OCI-LY1 (cell line): ENCODE measurements around the gene WNK1.
A peak's percentile ranks its signal among the peaks of the same experiment; 100 is the strongest.

Source experiments
- H2AFZ ChIP-seq: fragments of 200-600 bp; sonication (generic), shearing (Covaris generic); 2 replicates; pipeline ENCODE4 v1.6.0; 2014; ENCODE audit warnings: antibody characterized with exemption, mild to moderate bottlenecking, low read length
- H3F3A ChIP-seq: fragments of 200-600 bp; sonication (generic), shearing (Covaris generic); 2 replicates; pipeline ENCODE4 v1.6.0; 2014; ENCODE audit warnings: mild to moderate bottlenecking, antibody characterized with exemption, low read length, moderate library complexity; ENCODE audit not compliant: insufficient read depth
- H3K27ac ChIP-seq: fragments of 200-600 bp; sonication (generic); 2 replicates; pipeline ENCODE4 v1.5.1; 2014; ENCODE audit warnings: low read length, mixed run types, mild to moderate bottlenecking, low read depth; ENCODE audit not compliant: poor library complexity, severe bottlenecking
- H3K27me3 ChIP-seq: fragments of 200-600 bp; sonication (generic); 2 replicates; pipeline ENCODE4 v1.6.0; 2014; ENCODE audit warnings: antibody characterized with exemption, mild to moderate bottlenecking, low read length, moderate library complexity; ENCODE audit not compliant: insufficient read depth
- H3K36me3 ChIP-seq: fragments of 200-600 bp; sonication (generic); 2 replicates; pipeline ENCODE4 v1.6.1; 2014; ENCODE audit warnings: mild to moderate bottlenecking, antibody characterized with exemption, low read length, moderate library complexity, mixed read lengths; ENCODE audit not compliant: insufficient read depth
- H3K4me1 ChIP-seq: fragments of 200-600 bp; sonication (generic); 2 replicates; pipeline ENCODE4 v1.5.1; 2014; ENCODE audit warnings: mild to moderate bottlenecking, low read length, moderate library complexity; ENCODE audit not compliant: insufficient read depth, severe bottlenecking
- H3K4me2 ChIP-seq: fragments of 200-600 bp; sonication (generic), shearing (Covaris generic); 2 replicates; pipeline ENCODE4 v1.6.1; 2014; ENCODE audit warnings: low read length
- H3K4me3 ChIP-seq: fragments of 200-600 bp; sonication (generic); 2 replicates; pipeline ENCODE4 v1.5.1; 2014; ENCODE audit warnings: low read length, low read depth, mild to moderate bottlenecking, mixed read lengths; ENCODE audit not compliant: poor library complexity, severe bottlenecking
- H3K79me2 ChIP-seq: fragments of 200-600 bp; shearing (Covaris generic); 2 replicates; pipeline ENCODE4 v1.6.1; 2016; ENCODE audit warnings: mixed run types, low read length, mixed read lengths; ENCODE audit not compliant: insufficient read depth
- H3K9ac ChIP-seq: fragments of 200-600 bp; sonication (generic), shearing (Covaris generic); 2 replicates; pipeline ENCODE4 v1.6.1; 2014; ENCODE audit warnings: mild to moderate bottlenecking, low read length, mixed read lengths
- H3K9me2 ChIP-seq: fragments of 200-600 bp; sonication (generic), shearing (Covaris generic); 2 replicates; pipeline ENCODE4 v1.6.1; 2014; ENCODE audit warnings: low read depth, mild to moderate bottlenecking, low read length, mixed read lengths
- H3K9me3 ChIP-seq: fragments of 200-600 bp; shearing (Covaris generic); 2 replicates; pipeline ENCODE4 v1.6.1; 2014; ENCODE audit warnings: low read length, mixed read lengths
- H4K20me1 ChIP-seq: fragments of 200-600 bp; sonication (generic), shearing (Covaris generic); 2 replicates; pipeline ENCODE4 v1.6.0; 2016; ENCODE audit warnings: mild to moderate bottlenecking, low read length; ENCODE audit not compliant: insufficient read depth
- CTCF ChIP-seq: fragments of 200-600 bp; sonication (generic), shearing (Covaris generic); IDR thresholded peaks from 2 replicates; pipeline ENCODE4 v1.5.1; 2017; ENCODE audit warnings: mild to moderate bottlenecking, antibody characterized with exemption, low read length, moderate library complexity, mixed read lengths
- EZH2 ChIP-seq: fragments of 200-600 bp; sonication (generic), shearing (Covaris generic); IDR thresholded peaks from 2 replicates; pipeline ENCODE4 v1.8.0; 2017; ENCODE audit warnings: borderline replicate concordance, mixed run types, mild to moderate bottlenecking, antibody characterized with exemption, low read length, moderate library complexity, mixed read lengths

The WNK1 gene

GRCh38 chr12:778615-779014 is 26.2 kb downstream of the WNK1 start:
- Histone ChIP-seq H3K4me1 (peaks cover 70% of the 10 kb centered on the region), H3K36me3 (peaks cover 4% of the 10 kb centered on the region; the same call in 1 of the 2 replicates), H3K4me3 (peak overlapping the region; percentile 40), H3K9me3 (no peaks in the 10 kb centered on the region), H3K9ac (peak overlapping the region; percentile 43), H3K79me2 (peaks cover 92% of the 10 kb centered on the region), H2AFZ (no peak overlapping the region), H3K27ac (no peak overlapping the region), H3K4me2 (peak overlapping the region; percentile 69), H3K27me3 (no peaks in the 10 kb centered on the region), H3K9me2 (no peaks in the 10 kb centered on the region), H4K20me1 (no peaks in the 10 kb centered on the region), H3F3A (0 out of 2 replicates have a peak, but pooled peaks cover 3% of the 10 kb centered on the region)
- TF ChIP-seq EZH2 (no peak), CTCF (no peak)

DNA sequence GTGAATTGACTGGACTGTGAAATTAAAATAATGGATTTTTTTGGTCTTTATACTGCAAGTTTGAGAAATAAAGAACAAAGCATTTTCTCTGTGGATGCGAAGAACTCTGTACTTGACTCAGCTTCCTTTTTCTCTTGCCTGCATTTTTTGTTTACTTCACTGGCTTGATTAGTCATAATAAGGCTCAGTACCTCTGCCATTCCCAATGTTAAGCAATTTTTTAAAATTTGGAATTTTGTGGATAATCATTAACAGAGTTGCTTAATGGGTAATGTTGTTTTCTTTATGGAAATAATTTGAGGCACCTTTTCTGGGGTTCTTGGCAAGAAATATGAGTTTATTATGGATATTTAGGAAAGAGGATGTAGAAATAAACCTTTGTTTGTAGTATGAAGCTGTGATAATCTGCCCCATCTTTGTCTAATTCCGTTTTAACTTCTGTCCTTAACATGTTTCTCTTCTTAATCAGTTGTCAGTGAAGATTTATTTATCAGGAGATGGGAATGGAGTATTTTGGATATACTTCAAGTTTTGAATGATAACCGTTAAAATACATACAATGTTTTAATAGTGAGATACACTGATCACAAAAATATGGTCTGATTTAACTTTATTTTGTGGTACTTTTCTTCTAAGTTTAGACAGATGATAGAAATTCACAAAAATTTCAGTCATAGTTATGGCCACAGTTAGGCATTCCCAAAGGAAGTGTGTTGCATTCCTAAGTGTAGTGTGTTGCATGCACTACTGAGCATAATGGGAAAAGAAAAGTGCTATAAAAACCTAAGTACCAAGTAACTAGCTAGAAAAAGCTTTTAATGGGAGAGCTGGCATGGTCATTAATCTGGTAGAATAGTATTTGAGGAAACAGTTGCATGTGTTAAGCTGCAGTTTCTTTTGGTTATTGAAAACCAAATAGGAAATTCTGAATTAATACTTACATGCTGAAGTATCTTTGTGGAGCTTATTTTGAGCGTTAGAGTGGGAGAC is 27.7 kb downstream of the WNK1 start:
- H3K27me3 ChIP-seq = no peaks in the 10 kb centered on the region
- peak overlapping the region; percentile 69 for H3K4me2 ChIP-seq
- peaks cover 90% of the 10 kb centered on the region for H3K79me2 ChIP-seq
- no peaks in the 10 kb centered on the region for H4K20me1 ChIP-seq
- peaks cover 56% of the 10 kb centered on the region for H3K4me1 ChIP-seq
- no peaks in the 10 kb centered on the region for H3K9me2 ChIP-seq
- H3K36me3 ChIP-seq = peaks cover 4% of the 10 kb centered on the region; the same call in 1 of the 2 replicates
- no peaks in the 10 kb centered on the region for H3K9me3 ChIP-seq
- TF ChIP-seq CTCF (no peak), EZH2 (no peak)
- H3F3A ChIP-seq = 0 out of 2 replicates have a peak, but pooled peaks cover 3% of the 10 kb centered on the region
- no peak overlapping the region; the same call in 1 of the 2 replicates for H3K9ac ChIP-seq
- H3K4me3 ChIP-seq = peak overlapping the region; percentile 40
- peak overlapping the region; percentile 26 for H3K27ac ChIP-seq
- H2AFZ ChIP-seq = no peak overlapping the region

- H3K27me3 ChIP-seq = no peaks in the 10 kb centered on the region
- no peak overlapping the region for H3K4me3 ChIP-seq
- H3K9ac ChIP-seq = no peak overlapping the region; the same call in 1 of the 2 replicates
- H3K9me3 ChIP-seq = no peaks in the 10 kb centered on the region
- peak overlapping the region; percentile 2; the same call in 1 of the 2 replicates for H3K4me2 ChIP-seq
- H3F3A ChIP-seq = no peaks in the 10 kb centered on the region
- H3K79me2 ChIP-seq = peaks cover 89% of the 10 kb centered on the region
- H2AFZ ChIP-seq = no peak overlapping the region
- H3K36me3 ChIP-seq = peaks cover 2% of the 10 kb centered on the region; the same call in 1 of the 2 replicates
- TF ChIP-seq CTCF = no peak
- TF ChIP-seq EZH2 = no peak
- H3K4me1 ChIP-seq = peaks cover 49% of the 10 kb centered on the region
- H3K9me2 ChIP-seq = no peaks in the 10 kb centered on the region
- peak overlapping the region; percentile 8 for H3K27ac ChIP-seq
- no peaks in the 10 kb centered on the region for H4K20me1 ChIP-seq
Measured at GRCh38 chr12:780750-781379, 28.5 kb downstream of the WNK1 start.
